Heart left ventricle (tissue), 16 donors: ENCODE results near the gene ACBD7. TPM values are rescaled to one million over a fixed set of nuclear protein-coding genes. Genes with fewer than 3 reads are reported as not detected.

ENCODE experiments used
- ATAC-seq, 4 donors: fragments of 200-7000 bp; cut with Tn5 transposase; one replicate each; pipeline ENCODE4 v1.9.1; 2020 to 2022; ENCODE audit warnings: moderate library complexity in 4 of 4, mild to moderate bottlenecking in 3 of 4, moderate number of reproducible peaks in 1 of 4
- DNase-seq, 5 donors: peaks; one replicate each; pipeline ENCODE4 v3.0.0-alpha.2; 2020
- H3K27ac ChIP-seq, 12 donors: fragments of 200-600 bp; sonication (generic) in 4 of 12; one replicate each; pipeline versions ENCODE4 v1.5.0 to v1.8.0; 2016 to 2022; ENCODE audit warnings: mild to moderate bottlenecking in 2 of 12
- H3K27me3 ChIP-seq, 9 donors: fragments of 200-600 bp; sonication (generic) in 2 of 9; one replicate each; pipeline versions ENCODE4 v1.5.1 to v1.8.0; 2016 to 2022; ENCODE audit warnings: mild to moderate bottlenecking in 3 of 9
- H3K36me3 ChIP-seq, 9 donors: fragments of 200-600 bp; sonication (generic) in 2 of 9; one replicate each; pipeline versions ENCODE4 v1.5.0 to v1.8.0; 2018 to 2022; ENCODE audit warnings: mild to moderate bottlenecking in 2 of 9
- H3K4me1 ChIP-seq, 12 donors: fragments of 200-600 bp; sonication (generic) in 4 of 12; one replicate each; pipeline versions ENCODE4 v1.5.0 to v1.8.0; 2016 to 2022; ENCODE audit warnings: mild to moderate bottlenecking in 3 of 12
- H3K4me3 ChIP-seq, 12 donors: fragments of 200-600 bp; sonication (generic) in 4 of 12; one replicate each; pipeline versions ENCODE4 v1.5.0 to v1.8.0; 2017 to 2022; ENCODE audit warnings: mild to moderate bottlenecking in 9 of 12, moderate library complexity in 4 of 12
- H3K9me3 ChIP-seq, 12 donors: fragments of 200-600 bp; sonication (generic) in 4 of 12; one replicate each; pipeline versions ENCODE4 v1.5.0 to v1.8.0; 2016 to 2022; ENCODE audit warnings: mild to moderate bottlenecking in 1 of 12
- CTCF ChIP-seq, 12 donors: fragments of 200-600 bp; sonication (generic) in 4 of 12; IDR thresholded peaks; one replicate each; pipeline versions ENCODE4 v1.5.0 to v1.8.0; 2018 to 2022; ENCODE audit warnings: antibody characterized with exemption in 12 of 12, mild to moderate bottlenecking in 5 of 12
- POLR2A ChIP-seq, 2 donors: fragments of 450-650 bp; IDR thresholded peaks; one replicate each; pipeline ENCODE4 v1.6.1; 2017; ENCODE audit warnings: antibody characterized with exemption in 2 of 2, mild to moderate bottlenecking in 2 of 2, moderate library complexity in 2 of 2
- WGBS, 4 donors: extraction: QIAGEN DNeasy Blood & Tissue Kit in 2 of 4; methylation state at CpG; one replicate each; pipeline versions ENCODE4 v1.1.5 to v1.1.7; 2013 to 2018; 5-methylcytosine and 5-hydroxymethylcytosine counted together
- intact Hi-C, 10 donors: fragments of 100-400 bp; cut with DNase I; formaldehyde crosslinking; loops; one replicate each; pipeline versions ENCODE4 v1.11.1 to v1.14.2; 2022
- polyA plus RNA-seq, 2 donors: library from polyadenylated mRNA; stranded (reverse); fragments of 200-250 nt; gene quantifications; one replicate each; pipeline ENCODE4 v1.2.3, GENCODE V29; 2013
- total RNA-seq, 9 donors: library from RNA; depleted of rRNA in 2 of 9; stranded (reverse); fragments of >200 nt in 2 of 9; fragmentation: NEBNext Ultra II Directional in 3 of 9; extraction: Animal tissue kit (Norgen Biotek cat#: 25700) in 3 of 9; gene quantifications; one replicate each; pipeline versions ENCODE4 v1.1.0 to v1.2.4, GENCODE V29; 2016 to 2023
- donor health status: ischemic (EF 13 %, LVEDD 7.1; RV severe dilation, severe dysfunction).
- donor health status: healthy with polysubstance abuse.
- donor health status: DM: no; HTN: yes; CAD: no.
- donor health status: DM: no; HTN: no; CAD: no.
- donor health status: ischemic (EF 25% LVEDD 6.9; RV normal size, moderate dysfunction).
- donor health status: ischemic (EF 25% LVEDD 5.7; RV mildly dilated, moderate dysfunction).
- donor health status: healthy.
- donor health status: DM: yes; HTN: yes; CAD: no.
- donor health status: ischemic (EF 35%, LVEDD 5.7; RV mildly dilated, moderate dysfunction).
- donor health status: nonischemic (EF 11% LVEDD 7.7; RV severe dilation, severe dysfunction).
- donor health status: DM: yes; HTN: yes; CAD: no.
- donor health status: PGD.
- donor health status: ischemic (EF 29% LVEDD 5.4; RV normal size, mild dysfunction).
- donor health status: nonischemic (EF 23%, LVEDD 6.1; RV moderate dilation, normal function).

ACBD7 gene
- total and polyA plus RNA-seq, 11 donors = 0.08 to 1.1 TPM; not detected in 9

GRCh38 chr10:15072358-15072757 is 16.2 kb downstream of the ACBD7 start:
- H3K9me3 ChIP-seq = peaks cover 0 to 15% (median 0%) of the 10 kb centered on the region in 12 donors
- no peak overlapping the region for H3K27ac ChIP-seq
- no peak for ATAC-seq
- no peak for DNase-seq
- intact Hi-C loops = no loop called here
- H3K4me1 ChIP-seq = no peaks in the 10 kb centered on the region
- WGBS, 4 donors = 93 to 97% (median 95%) methylated on average over 5 of the region's 5 CpGs
- H3K27me3 ChIP-seq = no peaks in the 10 kb centered on the region
- no peaks in the 10 kb centered on the region for H3K36me3 ChIP-seq
- TF ChIP-seq POLR2A (IDR thresholded peaks at IDR 0.05) (no peak), CTCF (IDR thresholded peaks at IDR 0.05) (no peak)
- H3K4me3 ChIP-seq = no peak overlapping the region

- H3K27ac ChIP-seq = no peak overlapping the region
- peaks cover 0 to 27% (median 0%) of the 10 kb centered on the region in 12 donors for H3K9me3 ChIP-seq
- H3K27me3 ChIP-seq = no peaks in the 10 kb centered on the region
- no peaks in the 10 kb centered on the region for H3K36me3 ChIP-seq
- ATAC-seq (no peak), DNase-seq (no peak)
- no peaks in the 10 kb centered on the region for H3K4me1 ChIP-seq
- no peak overlapping the region for H3K4me3 ChIP-seq
- TF ChIP-seq CTCF (IDR thresholded peaks at IDR 0.05) (no peak), POLR2A (IDR thresholded peaks at IDR 0.05) (no peak)
- WGBS, 4 donors = 59 to 68% (median 66%) methylated on average over 4 of the region's 4 CpGs
- intact Hi-C loops = no loop called here
Measured at GRCh38 chr10:15069230-15069629, 19.3 kb downstream of the ACBD7 start.

- Histone ChIP-seq H3K27ac (no peak overlapping the region), H3K9me3 (peaks cover 0 to 27% (median 0%) of the 10 kb centered on the region in 12 donors), H3K4me1 (no peaks in the 10 kb centered on the region), H3K4me3 (no peak overlapping the region), H3K27me3 (no peaks in the 10 kb centered on the region), H3K36me3 (no peaks in the 10 kb centered on the region)
- ATAC-seq (no peak), DNase-seq (no peak)
- 80 to 90% (median 88%) methylated on average over 2 to 3 of the region's 3 CpGs for WGBS, 4 donors
- intact Hi-C loops = no loop called here
- TF ChIP-seq POLR2A (IDR thresholded peaks at IDR 0.05) (no peak), CTCF (IDR thresholded peaks at IDR 0.05) (no peak)
Measured at GRCh38 chr10:15068802-15069201, 19.8 kb downstream of the ACBD7 start.

GRCh38 chr10:15067154-15067553 is 21.4 kb downstream of the ACBD7 start:
- no peak overlapping the region for H3K4me3 ChIP-seq
- H3K4me1 ChIP-seq = no peaks in the 10 kb centered on the region
- intact Hi-C loops = no loop called here
- no peaks in the 10 kb centered on the region for H3K36me3 ChIP-seq
- WGBS, 4 donors = 74 to 90% (median 84%) methylated on average over 5 of the region's 5 CpGs
- no peak for DNase-seq
- no peaks in the 10 kb centered on the region for H3K27me3 ChIP-seq
- H3K9me3 ChIP-seq = peaks cover 0 to 24% (median 0%) of the 10 kb centered on the region in 12 donors
- no peak overlapping the region for H3K27ac ChIP-seq
- ATAC-seq = no peak
- TF ChIP-seq CTCF (IDR thresholded peaks at IDR 0.05) = no peak
- TF ChIP-seq POLR2A (IDR thresholded peaks at IDR 0.05) = no peak
